GM12878 (cell line): ENCODE data around the gene SNAI3. TPM values are rescaled to one million over a fixed set of nuclear protein-coding genes. Genes with fewer than 3 reads are reported as not detected.

Experiments
- ATAC-seq: fragments of 200-7000 bp; cut with Tn5 transposase; 3 replicates; pipeline ENCODE4 v1.9.1; 2020; ENCODE audit warnings: mild to moderate bottlenecking, moderate library complexity
- BruUV-seq: library from RNA; stranded (reverse); fragments of 400-500 nt; replicated peaks from 2 replicates; lab custom pipeline; 2021; lab: Mats Ljungman, UMichigan
- CTCF ChIA-PET: fragments of 300-600 bp; sonication (Branson Sonifier 250); formaldehyde crosslinking; extraction: SDS; loops from one replicate; lab custom pipeline; 2021; ENCODE audit warnings: inconsistent platforms; lab: Yijun Ruan, JAX
- POLR2A ChIA-PET: fragments of 350-600 bp; formaldehyde crosslinking; extraction: SDS; loops from one replicate; lab custom pipeline; 2021; ENCODE audit warnings: inconsistent platforms; lab: Charles Lee
- RAD21 ChIA-PET: fragments of 300-600 bp; sonication (Branson Sonifier 250); formaldehyde crosslinking; loops from one replicate; lab custom pipeline; 2023; ENCODE audit warnings: antibody characterized with exemption; ENCODE audit not compliant: unreplicated experiment; lab: Charles Lee
- SMC1A ChIA-PET: fragments of 300-600 bp; sonication (Branson Sonifier 250); formaldehyde crosslinking; loops from one replicate; lab custom pipeline; 2023; ENCODE audit not compliant: unreplicated experiment, uncharacterized antibody; lab: Charles Lee
- DNase-seq: peaks from one replicate; pipeline ENCODE4 v3.0.0-alpha.2; 2011; ENCODE audit warnings: low read depth, low spot score
- FAIRE-seq: peaks from 3 replicates; lab custom pipeline; 2011; peaks lifted over from hg19 to GRCh38; lab: Jason Lieb, UNC
- H2AFZ ChIP-seq: 2 replicates; pipeline ENCODE4 v1.6.0; 2011; ENCODE audit warnings: low read depth, low read length, control low read depth; ENCODE audit not compliant: control insufficient read depth
- H3K27ac ChIP-seq: 2 replicates; pipeline ENCODE4 v1.5.1; 2011; ENCODE audit warnings: control low read depth; ENCODE audit not compliant: control insufficient read depth, insufficient read depth
- H3K27me3 ChIP-seq, 2 experiments: replicated peaks in 1 of 2; 2 replicates each; pipeline versions ENCODE4 v1.6.0 to v1.6.1; 2011; ENCODE audit warnings: low read length in 1 of 2; ENCODE audit not compliant: control insufficient read depth in 2 of 2, insufficient read depth in 2 of 2
- H3K36me3 ChIP-seq, 2 experiments: 2 replicates each; pipeline ENCODE4 v1.5.1; 2011; ENCODE audit warnings: low read length in 1 of 2; ENCODE audit not compliant: control insufficient read depth in 2 of 2, insufficient read depth in 2 of 2
- H3K4me1 ChIP-seq: 2 replicates; pipeline ENCODE4 v1.6.1; 2011; ENCODE audit warnings: mild to moderate bottlenecking, low read length, moderate library complexity, mixed read lengths; ENCODE audit not compliant: control insufficient read depth, insufficient read depth
- H3K4me2 ChIP-seq: 2 replicates; pipeline ENCODE4 v1.6.0; 2011; ENCODE audit warnings: control low read depth; ENCODE audit not compliant: control insufficient read depth, insufficient read depth
- H3K4me3 ChIP-seq: fragments of 200-600 bp; sonication (generic); 2 replicates; pipeline ENCODE4 v1.5.1; 2016
- H3K79me2 ChIP-seq: 2 replicates; pipeline ENCODE4 v1.6.0; 2011; ENCODE audit warnings: low read length; ENCODE audit not compliant: control insufficient read depth, insufficient read depth
- H3K9ac ChIP-seq: 2 replicates; pipeline ENCODE4 v1.8.0; 2011; ENCODE audit warnings: low read length, control low read depth, mixed read lengths; ENCODE audit not compliant: control insufficient read depth, insufficient read depth
- H3K9me3 ChIP-seq: replicated peaks from 3 replicates; pipeline ENCODE4 v1.5.1; 2011; ENCODE audit warnings: mild to moderate bottlenecking, low read length; ENCODE audit not compliant: control insufficient read depth, insufficient read depth
- H4K20me1 ChIP-seq: 2 replicates; pipeline ENCODE4 v1.6.0; 2011; ENCODE audit not compliant: control insufficient read depth, insufficient read depth
- NFIC ChIP-seq: IDR thresholded peaks from 2 replicates; pipeline ENCODE4 v1.6.1; 2012; ENCODE audit warnings: low read depth, mild to moderate bottlenecking, inconsistent platforms, low read length, moderate library complexity
- NFXL1 ChIP-seq: fragments of 450-650 bp; IDR thresholded peaks from 2 replicates; pipeline ENCODE4 v1.6.1; 2017; ENCODE audit warnings: antibody characterized with exemption, mild to moderate bottlenecking, borderline replicate concordance
- RB1 ChIP-seq: fragments of 450-650 bp; formaldehyde crosslinking; IDR thresholded peaks from 2 replicates; pipeline ENCODE4 v1.6.1; 2017; ENCODE audit warnings: mild to moderate bottlenecking, borderline replicate concordance
- SP1 ChIP-seq: IDR thresholded peaks from one replicate; pipeline ENCODE4 v1.6.1; 2011; ENCODE audit warnings: low read depth, low read length
- SREBF2 ChIP-seq: IDR thresholded peaks from 2 replicates; pipeline ENCODE4 v1.6.1; 2012; ENCODE audit warnings: mild to moderate bottlenecking, low read length
- ZBED1 ChIP-seq: IDR thresholded peaks from 2 replicates; pipeline ENCODE4 v1.6.1; 2016; ENCODE audit warnings: borderline replicate concordance
- whole genome bisulfite sequencing: methylation state at CpG from one replicate; pipeline ENCODE4 v1.1.6; 2016; ENCODE audit warnings: low lambda C conversion rate; ENCODE audit not compliant: insufficient replicate concordance, insufficient coverage; ENCODE audit errors: missing lambda C conversion rate; 5-methylcytosine and 5-hydroxymethylcytosine counted together
- in situ Hi-C: fragments of 300-500 bp; cut with MboI; formaldehyde crosslinking; loops from 9 replicates; pipeline ENCODE4 v1.14.3; 2018; ENCODE audit warnings: mixed read lengths
- intact Hi-C: fragments of 100-400 bp; cut with micrococcal nuclease; formaldehyde crosslinking; loops from one replicate; pipeline ENCODE4 v1.14.2; 2022; ENCODE audit not compliant: unreplicated experiment
- polyA plus RNA-seq, 11 experiments: library from polyadenylated mRNA; depleted of rRNA in 4 of 11; unstranded in 6 of 11; stranded (reverse) in 5 of 11; fragments of >200 nt; fragmentation: Nextera tagmentation in 4 of 11; fragmentation: Illumina TruSeq in 1 of 11; extraction: Ambion mirVana in 4 of 11; extraction: Trizol in 1 of 11; gene quantifications; 1 replicate in 1 of 11; 2 replicates in 10 of 11; pipeline versions ENCODE4 v1.2.1 to v1.2.3, GENCODE V29; 2011 to 2016; ENCODE audit warnings: inconsistent platforms in 2 of 11, missing spikeins in 2 of 11, low read depth in 1 of 11
- total RNA-seq, 4 experiments: library from RNA; depleted of rRNA in 3 of 4; stranded (reverse); fragments of >200 nt in 3 of 4; fragmentation: Illumina TruSeq in 1 of 4; extraction: Trizol in 1 of 4; gene quantifications; 2 replicates each; pipeline versions ENCODE4 v1.2.1 to v1.2.3, GENCODE V29; 2013 to 2021
- TF ChIP-seq, protein P1 (sequence below): IDR thresholded peaks from 2 replicates; pipeline ENCODE4 v1.6.1; 2012; ENCODE audit warnings: low read depth, low read length, improper control_type of control experiment
- TF ChIP-seq, protein P2 (sequence below): IDR thresholded peaks from 2 replicates; pipeline ENCODE4 v1.6.1; 2011; ENCODE audit warnings: borderline replicate concordance, low read depth, mild to moderate bottlenecking, moderate library complexity, mixed read lengths, low read length; ENCODE audit not compliant: insufficient read depth; ENCODE audit errors: extremely low read length

SNAI3 gene
- total and polyA plus RNA-seq, 10 of the 15 experiments (the other 5 are each of a cell fraction or from before 2014, with no cell fraction given): 0.21 to 7.4 (median 3.0) TPM

DNA sequence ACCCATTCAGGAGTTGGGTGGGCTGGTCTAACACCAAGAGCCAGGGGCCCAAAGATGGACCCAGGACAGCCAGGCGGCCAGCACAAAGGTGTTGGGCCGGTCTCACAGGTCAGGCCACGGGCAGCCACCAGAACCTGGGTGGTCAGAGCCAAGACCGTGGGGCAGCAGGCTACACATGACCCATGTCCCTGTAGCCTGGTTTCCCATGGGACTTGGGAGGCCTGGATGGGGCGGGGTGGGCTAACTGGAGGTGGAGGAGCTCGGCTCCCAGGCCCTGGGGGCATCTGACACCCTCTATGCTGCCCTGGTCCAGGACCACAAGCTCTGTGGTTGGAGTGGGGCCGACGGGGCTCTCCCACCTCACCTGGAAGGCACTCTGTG lies 37.2 kb upstream of the SNAI3 start:
- FAIRE-seq: no peak
- Histone ChIP-seq H3K27me3 (no peaks in the 10 kb centered on the region), H2AFZ (no peak overlapping the region), H3K4me2 (no peak overlapping the region), H3K4me3 (no peak overlapping the region), H3K36me3 (peaks cover 0 to 63% of the 10 kb centered on the region in 2 experiments), H4K20me1 (no peaks in the 10 kb centered on the region), H3K4me1 (no peaks in the 10 kb centered on the region), H3K79me2 (no peaks in the 10 kb centered on the region), H3K27ac (no peak overlapping the region), H3K9me3 (no peaks in the 10 kb centered on the region), H3K9ac (no peak overlapping the region)
- RAD21 ChIA-PET: no interaction called here
- POLR2A ChIA-PET: no interaction called here
- in situ Hi-C loops (no loop called here), intact Hi-C loops (no loop called here)
- TF ChIP-seq NFIC (no peak), SP1 (no peak), NFXL1 (no peak), RB1 (no peak), SREBF2 (no peak), ZBED1 (no peak)
- TF ChIP-seq, protein P1, sequence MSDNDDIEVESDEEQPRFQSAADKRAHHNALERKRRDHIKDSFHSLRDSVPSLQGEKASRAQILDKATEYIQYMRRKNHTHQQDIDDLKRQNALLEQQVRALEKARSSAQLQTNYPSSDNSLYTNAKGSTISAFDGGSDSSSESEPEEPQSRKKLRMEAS: no peak
- TF ChIP-seq, protein P2, sequence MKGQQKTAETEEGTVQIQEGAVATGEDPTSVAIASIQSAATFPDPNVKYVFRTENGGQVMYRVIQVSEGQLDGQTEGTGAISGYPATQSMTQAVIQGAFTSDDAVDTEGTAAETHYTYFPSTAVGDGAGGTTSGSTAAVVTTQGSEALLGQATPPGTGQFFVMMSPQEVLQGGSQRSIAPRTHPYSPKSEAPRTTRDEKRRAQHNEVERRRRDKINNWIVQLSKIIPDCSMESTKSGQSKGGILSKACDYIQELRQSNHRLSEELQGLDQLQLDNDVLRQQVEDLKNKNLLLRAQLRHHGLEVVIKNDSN: no peak
- SMC1A ChIA-PET: no interaction called here
- no peak for DNase-seq
- no peak for ATAC-seq
- BruUV-seq: no TSS peak
- 87% methylated on average over 7 of the region's 8 CpGs for WGBS
- CTCF ChIA-PET: no interaction called here
